ENCODE measurements around the gene FANCG.

Gene FANCG

DNA sequence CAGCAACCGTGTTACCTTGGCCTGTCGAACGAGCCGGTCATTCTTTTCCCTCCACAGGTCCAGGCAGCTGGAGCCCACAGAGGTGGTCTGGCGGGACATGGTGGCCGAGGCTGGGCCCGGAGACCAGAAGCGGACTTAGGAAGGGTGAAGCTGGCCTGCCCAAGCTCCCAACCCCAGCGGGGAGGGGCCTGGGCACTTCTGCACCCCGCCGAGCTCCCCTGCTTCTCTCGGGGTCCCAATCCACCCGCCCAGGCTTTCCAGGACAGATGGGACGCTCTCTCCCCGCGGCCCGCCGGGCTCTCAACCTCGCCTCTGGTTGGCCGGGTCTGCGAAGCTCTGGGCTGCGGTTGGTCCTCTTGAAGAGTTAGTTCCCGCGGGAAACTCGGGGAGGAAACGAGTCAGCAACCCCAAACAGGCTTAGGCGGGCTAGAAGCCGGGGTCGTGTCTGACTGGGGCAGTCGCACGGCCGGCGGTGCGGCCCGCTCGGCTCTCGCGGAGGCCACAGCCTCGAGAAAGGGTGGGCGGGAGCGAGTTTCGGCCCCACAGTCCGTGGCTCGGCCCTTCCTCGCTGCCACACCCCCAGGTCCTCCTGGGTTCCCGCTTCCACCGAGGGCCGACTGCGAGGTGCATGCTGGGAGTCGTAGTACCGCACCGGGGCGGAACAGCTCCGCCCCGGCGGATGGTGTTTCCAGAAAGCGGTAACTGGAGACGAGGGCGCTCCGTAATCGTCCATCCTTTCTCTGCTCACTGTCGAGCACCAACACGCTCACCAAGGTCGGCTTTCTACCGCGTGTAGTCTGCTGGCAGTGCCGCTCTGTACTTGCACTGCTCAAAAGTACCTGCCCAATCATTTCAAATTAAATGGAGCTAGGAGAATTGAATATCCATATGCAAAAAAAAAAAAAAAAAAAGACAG is at the start of gene FANCG:
TSS of gene FANCG (minus strand) at position 517 of the 916 bp plus-strand sequence. CDS start at position 99, 418 bp downstream.
- DNase-seq (ENCODE audit: low read depth in 2 of 2) = peak; percentile 66 to 71

- DNase-seq (ENCODE audit: low read depth in 2 of 2) = peak; percentile 84
Measured at GRCh38 chr9:35116898-35117551, 37.3 kb upstream of the FANCG start.

DNA sequence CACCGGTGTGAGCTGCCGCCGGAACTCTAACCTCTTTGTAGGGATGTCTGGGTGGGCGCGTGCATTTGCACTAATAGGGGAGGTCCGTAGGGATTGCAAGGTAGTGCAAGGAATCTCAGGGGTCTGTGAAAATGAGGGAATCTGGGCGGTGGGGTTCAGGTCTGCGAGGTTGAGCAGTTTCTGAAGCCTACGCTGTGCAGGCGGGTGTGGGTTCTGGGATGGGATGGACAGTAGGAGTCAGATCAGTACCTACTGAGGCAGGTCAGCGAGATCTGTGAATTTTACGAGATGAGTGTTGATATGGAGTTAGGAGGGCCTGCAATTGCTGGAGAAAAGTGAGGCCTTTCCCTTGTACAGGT is 36.8 kb upstream of the FANCG start:
- DNase-seq (ENCODE audit: low read depth in 2 of 2) = no peak

DNA sequence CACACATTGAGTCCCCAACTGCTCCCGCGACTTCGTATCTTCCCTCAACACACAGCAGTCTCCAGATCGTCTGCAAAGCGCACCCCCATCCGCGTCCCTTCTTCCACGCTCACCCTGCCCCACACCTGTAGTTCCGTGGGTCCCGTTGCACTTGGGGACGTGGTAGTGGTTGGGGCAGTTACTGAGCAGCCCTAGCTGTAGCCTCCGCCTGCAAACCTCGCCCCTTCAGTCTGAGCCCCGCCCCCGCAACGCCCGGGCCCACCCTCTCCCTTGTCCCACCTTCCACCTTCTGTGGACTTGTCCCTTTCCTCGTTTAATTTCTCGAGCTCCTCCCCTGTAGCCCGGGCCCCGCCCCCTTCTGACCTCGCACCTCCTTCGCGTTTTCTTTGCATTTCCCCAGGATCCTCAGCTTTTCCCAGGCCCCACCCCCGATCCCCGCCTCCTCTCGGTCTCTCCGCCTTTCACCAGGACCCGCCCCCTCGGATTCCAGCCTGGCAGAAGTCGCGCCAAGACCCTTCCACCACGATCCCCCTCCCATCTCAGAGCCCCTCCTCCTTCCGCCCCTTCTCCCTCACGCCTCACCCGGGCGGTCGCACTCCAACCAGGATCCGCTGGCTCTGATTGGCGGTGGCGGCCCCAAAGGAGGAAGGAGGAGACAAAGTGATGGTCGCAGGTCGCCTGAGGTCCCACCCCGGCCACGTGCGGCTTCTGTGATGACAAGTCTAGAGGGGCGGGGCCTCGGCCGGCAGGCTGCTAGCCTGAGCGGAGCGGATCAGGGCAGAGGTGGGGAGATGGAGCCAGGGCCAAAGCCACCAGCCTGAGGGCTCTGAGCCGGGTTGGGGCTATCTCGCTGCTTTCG is 36.2 kb upstream of the FANCG start, which contains the start of gene ATOSB:
TSS of gene ATOSB (minus strand) at position 183 of the 859 bp plus-strand sequence. CDS start 7,588 bp downstream, outside the sequence.
- peak; percentile 91 to 93 for DNase-seq (ENCODE audit: low read depth in 2 of 2)

- DNase-seq (ENCODE audit: low read depth in 2 of 2) = no peak
Measured at GRCh38 chr9:35114840-35115628, 35.3 kb upstream of the FANCG start.

DNA sequence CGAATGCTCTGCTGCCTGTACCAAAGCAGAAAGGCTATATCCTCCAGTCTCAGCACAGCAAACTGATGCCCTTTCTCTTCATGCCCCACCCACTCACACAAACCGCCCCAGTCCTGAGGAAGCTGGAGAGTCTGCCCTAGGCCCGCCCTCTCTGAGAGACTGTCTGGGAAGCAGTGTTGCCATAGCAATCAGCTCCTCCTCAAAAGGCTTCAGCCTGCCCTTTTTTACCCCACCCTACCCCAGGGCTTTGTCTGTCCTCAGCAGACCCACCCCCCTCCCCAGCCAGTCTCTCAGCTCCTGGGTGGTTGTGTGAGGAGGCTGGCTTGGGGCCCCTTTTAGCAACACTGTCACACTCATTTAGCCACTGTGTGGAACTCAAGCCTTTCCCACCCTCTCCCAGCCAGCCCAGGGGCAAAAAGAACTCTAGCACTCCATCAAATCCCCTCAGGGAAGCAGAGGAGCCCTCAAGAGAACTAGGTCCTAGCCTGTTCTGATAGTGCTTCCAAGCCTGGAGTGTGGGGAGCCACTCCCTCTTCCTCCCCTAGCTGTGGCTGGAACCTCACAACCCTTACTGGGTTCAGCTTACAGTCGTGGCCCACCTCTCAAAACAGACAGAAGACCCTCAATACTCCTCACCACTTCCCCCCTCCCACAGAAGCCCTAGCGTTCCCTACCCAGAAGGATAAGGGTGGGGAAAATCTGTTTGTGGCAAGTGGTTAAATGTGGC is 34.5 kb upstream of the FANCG start:
- DNase-seq (ENCODE audit: low read depth in 2 of 2) = peak; percentile 88

GRCh38 chr9:35112257-35113020 is 32.7 kb upstream of the FANCG start:
- DNase-seq (ENCODE audit: low read depth in 2 of 2) = no peak

- peak; percentile 96 for DNase-seq (ENCODE audit: low read depth in 2 of 2)
Measured at GRCh38 chr9:35111001-35111933, 31.5 kb upstream of the FANCG start.

GRCh38 chr9:35110327-35110761 is 30.6 kb upstream of the FANCG start:
- no peak for DNase-seq (ENCODE audit: low read depth in 2 of 2)

GRCh38 chr9:35108946-35109575 is 29.3 kb upstream of the FANCG start:
- DNase-seq (ENCODE audit: low read depth in 2 of 2) = no peak

DNA sequence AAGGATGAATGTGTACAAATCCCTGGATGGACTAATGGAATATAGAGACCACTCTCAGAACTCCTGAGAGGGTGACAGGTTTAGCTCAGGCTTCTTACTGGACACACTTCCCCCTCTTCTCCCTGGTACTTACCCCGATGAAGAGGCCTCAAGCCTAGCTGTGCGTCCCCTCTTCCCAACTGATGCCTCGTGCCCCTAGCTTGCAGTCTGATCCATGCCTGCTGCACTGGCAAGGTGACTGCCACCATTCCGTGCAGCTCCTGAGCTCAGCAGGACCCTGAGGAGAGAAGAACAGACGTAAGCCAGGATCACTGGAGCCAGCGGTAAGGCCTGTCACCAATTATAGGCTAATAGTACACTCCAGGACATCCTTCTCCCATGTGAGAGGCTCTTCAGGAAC is 28.7 kb upstream of the FANCG start:
- no peak for DNase-seq (ENCODE audit: low read depth in 2 of 2)

DNA sequence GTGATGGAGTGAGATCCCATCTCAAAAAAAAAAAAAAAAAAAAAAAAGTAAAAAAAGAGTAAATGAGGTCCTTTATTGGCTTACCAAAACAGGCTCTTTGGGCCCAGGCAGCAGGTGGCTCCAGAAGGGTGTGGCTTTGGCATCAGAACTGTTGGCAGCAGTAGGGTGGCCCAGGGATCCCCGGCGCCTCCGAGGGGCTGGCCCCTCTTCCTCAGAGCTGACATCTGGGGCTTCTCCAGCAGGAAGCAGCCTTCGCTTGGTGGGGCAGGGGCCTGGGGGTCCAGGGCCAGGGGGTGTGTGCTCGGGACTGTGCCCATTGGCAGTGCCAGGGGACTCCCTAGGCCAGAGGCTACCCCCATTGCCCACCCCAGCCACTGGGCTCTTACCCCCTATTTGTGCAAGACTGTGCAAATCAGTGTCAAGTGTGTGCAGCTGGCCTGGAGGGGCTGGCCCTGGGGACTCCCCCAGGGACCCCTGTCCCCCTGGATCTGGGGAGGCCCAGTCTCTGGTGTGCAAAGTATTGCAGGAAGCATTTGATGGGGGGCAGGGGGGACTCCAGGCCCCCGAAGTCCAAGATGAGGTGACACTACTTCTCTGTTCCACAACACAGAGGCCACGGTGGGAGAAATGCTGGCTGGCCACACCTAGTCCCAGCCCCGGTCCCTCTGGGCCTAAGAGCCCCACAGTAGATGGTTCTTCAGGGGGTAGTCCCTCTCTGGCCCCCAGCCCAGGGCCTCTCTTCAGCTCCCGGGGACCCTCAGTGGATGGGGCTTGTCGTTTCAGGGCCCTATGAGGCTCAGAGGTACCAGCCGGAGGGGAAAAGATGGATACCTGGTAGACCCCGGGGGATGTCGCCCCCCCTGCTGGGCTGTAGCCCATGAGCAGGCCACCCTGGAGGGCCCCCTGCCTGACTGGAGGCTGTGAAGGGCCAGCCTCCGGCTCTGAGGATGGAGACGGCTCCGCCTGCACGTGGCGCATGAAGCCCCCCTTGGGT is 27.9 kb upstream of the FANCG start:
- no peak for DNase-seq (ENCODE audit: low read depth in 2 of 2)

GRCh38 chr9:35106343-35106730 is 26.6 kb upstream of the FANCG start:
- DNase-seq (ENCODE audit: low read depth in 2 of 2) = no peak

DNA sequence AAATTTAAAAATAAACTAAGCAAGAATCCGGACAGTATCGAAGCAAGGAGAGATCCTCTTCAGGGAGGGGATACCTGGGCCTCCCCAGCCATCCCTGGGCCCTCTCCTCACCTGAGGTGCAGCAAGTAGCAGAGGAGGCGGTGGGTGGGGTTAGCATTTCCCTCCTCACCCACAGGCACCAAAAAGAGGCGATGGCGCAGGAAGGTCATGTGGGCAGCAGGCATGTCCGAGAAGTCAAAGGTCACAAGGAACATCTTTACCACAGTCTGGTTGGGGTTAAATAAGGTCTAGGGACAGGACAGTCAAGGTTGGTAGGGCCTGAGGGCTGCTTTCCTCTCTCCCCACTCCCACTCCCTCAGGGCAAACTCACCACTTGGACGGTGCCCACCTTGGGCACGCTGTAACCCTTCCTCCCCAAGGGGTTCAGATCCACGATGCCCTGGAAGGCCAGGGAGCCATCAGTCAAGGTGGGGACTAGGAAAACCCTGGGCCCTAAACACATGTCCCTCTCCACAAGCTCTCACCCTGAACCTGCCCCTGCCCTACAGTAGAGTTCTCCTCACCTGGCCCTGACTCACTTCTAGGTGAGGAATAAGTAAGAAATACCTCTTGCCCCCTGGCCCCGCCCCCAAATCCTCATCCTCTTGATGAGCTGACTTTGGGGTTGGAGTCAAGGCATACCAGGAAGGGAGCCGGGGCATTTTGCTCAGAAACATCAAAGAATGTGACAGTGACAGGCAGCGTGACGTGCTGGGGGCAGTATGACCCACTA is 26.0 kb upstream of the FANCG start:
- no peak for DNase-seq (ENCODE audit: low read depth in 2 of 2)

DNA sequence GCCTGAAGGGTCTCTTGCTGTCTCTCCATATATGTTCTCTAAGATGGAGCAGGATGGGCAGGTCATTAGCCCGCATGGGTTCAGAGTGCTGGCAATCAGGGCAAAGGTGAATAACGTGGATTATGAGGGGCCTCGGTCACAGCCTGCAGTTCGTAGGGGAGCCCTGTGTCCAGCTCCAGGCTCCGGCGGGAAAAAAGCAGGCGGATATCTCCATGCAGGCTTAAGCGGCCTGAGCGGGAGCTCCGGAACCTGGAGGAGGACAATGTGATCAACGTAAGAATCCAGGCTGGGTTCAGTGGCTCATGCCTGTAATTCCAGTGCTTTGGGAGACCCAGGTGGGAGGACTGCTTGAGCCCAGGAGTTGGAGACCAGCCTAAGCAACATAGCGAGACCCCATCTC is 25.4 kb upstream of the FANCG start:
- no peak for DNase-seq (ENCODE audit: low read depth in 2 of 2)

GRCh38 chr9:35104586-35104985 is 24.8 kb upstream of the FANCG start:
- no peak for DNase-seq (ENCODE audit: low read depth in 2 of 2)

Data from fibroblast of skin of left biceps (primary cell).